SH-SY5Y (cell line): ENCODE data around the gene OR10K2.

Source experiments
- GATA2 ChIP-seq: IDR thresholded peaks from 2 replicates; pipeline ENCODE4 v1.6.1; 2011; ENCODE audit warnings: mild to moderate bottlenecking, low read depth, low read length
- GATA3 ChIP-seq: IDR thresholded peaks from 2 replicates; pipeline ENCODE4 v1.6.1; 2011; ENCODE audit warnings: low read depth, mild to moderate bottlenecking, low read length, moderate library complexity

DNA sequence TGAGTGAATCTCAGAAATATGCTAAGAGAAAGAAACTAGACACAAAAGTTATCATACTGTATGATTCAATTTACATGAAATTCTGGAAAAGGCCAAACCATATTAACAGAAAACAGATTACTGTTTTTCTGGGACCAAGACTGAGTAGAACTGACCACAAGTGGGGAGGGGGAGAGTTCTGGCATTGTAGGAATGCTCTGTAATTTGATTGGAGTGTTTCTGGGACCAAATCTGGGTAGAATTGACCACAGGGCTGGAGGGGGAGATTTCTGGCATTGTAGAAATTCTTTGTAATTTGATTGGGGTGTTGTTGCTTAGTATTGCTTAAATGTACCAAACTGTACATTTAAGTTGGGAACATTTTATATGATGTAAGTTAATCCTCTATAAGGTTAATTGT lies 32.2 kb upstream of the OR10K2 start:
- TF ChIP-seq GATA2 (no peak), GATA3 (no peak)
